GM19397 (cell line): ENCODE measurements around the gene TMEM182.

ENCODE experiments used
- ATAC-seq: cut with Tn5 transposase; IDR thresholded peaks from one replicate; pipeline ENCODE4 v1.9.1; 2021; ENCODE audit warnings: mild to moderate bottlenecking, moderate library complexity; ENCODE audit not compliant: unreplicated experiment

TMEM182 gene

GRCh38 chr2:102765061-102765460, 3.2 kb downstream of the TMEM182 start:
- no peak for ATAC-seq

GRCh38 chr2:102768253-102768652, 6.4 kb downstream of the TMEM182 start:
- ATAC-seq, result no peak

- no peak for ATAC-seq
Observed at GRCh38 chr2:102768892-102769291, 7.1 kb downstream of the TMEM182 start.

GRCh38 chr2:102770506-102770905, 8.7 kb downstream of the TMEM182 start:
- no peak for ATAC-seq

GRCh38 chr2:102771114-102771513, 9.3 kb downstream of the TMEM182 start:
- no peak for ATAC-seq

GRCh38 chr2:102772659-102773058, 10.8 kb downstream of the TMEM182 start:
- ATAC-seq, result no peak

GRCh38 chr2:102773149-102773705, 11.4 kb downstream of the TMEM182 start:
- no peak for ATAC-seq

GRCh38 chr2:102778260-102778659, 16.4 kb downstream of the TMEM182 start:
- ATAC-seq, result no peak

- ATAC-seq, result no peak
Observed at GRCh38 chr2:102780467-102780866, 18.6 kb downstream of the TMEM182 start.

GRCh38 chr2:102782187-102782586, 20.4 kb downstream of the TMEM182 start:
- ATAC-seq, result no peak

GRCh38 chr2:102782933-102783332, 21.1 kb downstream of the TMEM182 start:
- no peak for ATAC-seq

- no peak for ATAC-seq
Observed at GRCh38 chr2:102783506-102784183, 21.8 kb downstream of the TMEM182 start.

GRCh38 chr2:102784940-102785339, 23.1 kb downstream of the TMEM182 start:
- ATAC-seq, result no peak

GRCh38 chr2:102788216-102788884, 26.5 kb downstream of the TMEM182 start:
- ATAC-seq, result no peak

- ATAC-seq, result no peak
Observed at GRCh38 chr2:102788885-102789260, 27.0 kb downstream of the TMEM182 start.

- no peak for ATAC-seq
Observed at GRCh38 chr2:102789349-102790090, 27.7 kb downstream of the TMEM182 start.

- no peak for ATAC-seq
Observed at GRCh38 chr2:102790091-102790455, 28.2 kb downstream of the TMEM182 start.

GRCh38 chr2:102792568-102793208, 30.9 kb downstream of the TMEM182 start:
- no peak for ATAC-seq

GRCh38 chr2:102795641-102796040, 33.8 kb downstream of the TMEM182 start:
- no peak for ATAC-seq

- no peak for ATAC-seq
Observed at GRCh38 chr2:102796337-102796736, 34.5 kb downstream of the TMEM182 start.

GRCh38 chr2:102797486-102797885, 35.7 kb downstream of the TMEM182 start:
- no peak for ATAC-seq
